NB4 (cell line): ENCODE measurements around the gene ANKS1B.

ENCODE experiments used
- MAX ChIP-seq: IDR thresholded peaks from 2 replicates; pipeline ENCODE4 v1.6.1; 2011; ENCODE audit warnings: low read depth, low read length
- MYC ChIP-seq: IDR thresholded peaks from 2 replicates; pipeline ENCODE4 v1.6.1; 2011; ENCODE audit warnings: low read depth, low read length
- POLR2A ChIP-seq: IDR thresholded peaks from 2 replicates; pipeline ENCODE4 v1.6.1; 2011; ENCODE audit warnings: mild to moderate bottlenecking; ENCODE audit not compliant: insufficient read length; ENCODE audit errors: extremely low read depth
- TF ChIP-seq, protein P1 (sequence below): IDR thresholded peaks from one replicate; pipeline ENCODE4 v1.5.1; 2012; ENCODE audit warnings: low read depth, low read length

DNA sequence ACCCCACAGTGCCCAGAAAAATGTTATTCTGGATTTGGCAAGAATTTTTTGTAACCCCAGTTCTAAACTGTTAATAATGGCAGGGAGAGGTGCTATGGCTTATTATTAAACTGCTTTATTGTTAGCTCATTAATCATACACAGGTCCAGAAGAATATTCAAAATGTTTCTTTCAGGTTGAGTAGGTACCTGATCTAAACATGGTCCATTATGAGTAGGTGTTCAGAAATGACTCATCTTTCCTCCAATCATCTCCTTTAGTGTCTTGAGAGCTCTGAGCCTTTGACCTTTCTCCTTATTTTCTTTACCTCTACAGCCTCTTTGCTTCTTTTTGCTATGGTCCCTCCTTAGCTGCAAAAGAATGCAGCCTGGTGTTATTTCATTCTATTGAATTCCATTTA lies 548.2 kb downstream of the ANKS1B start:
- TF ChIP-seq, protein P1, sequence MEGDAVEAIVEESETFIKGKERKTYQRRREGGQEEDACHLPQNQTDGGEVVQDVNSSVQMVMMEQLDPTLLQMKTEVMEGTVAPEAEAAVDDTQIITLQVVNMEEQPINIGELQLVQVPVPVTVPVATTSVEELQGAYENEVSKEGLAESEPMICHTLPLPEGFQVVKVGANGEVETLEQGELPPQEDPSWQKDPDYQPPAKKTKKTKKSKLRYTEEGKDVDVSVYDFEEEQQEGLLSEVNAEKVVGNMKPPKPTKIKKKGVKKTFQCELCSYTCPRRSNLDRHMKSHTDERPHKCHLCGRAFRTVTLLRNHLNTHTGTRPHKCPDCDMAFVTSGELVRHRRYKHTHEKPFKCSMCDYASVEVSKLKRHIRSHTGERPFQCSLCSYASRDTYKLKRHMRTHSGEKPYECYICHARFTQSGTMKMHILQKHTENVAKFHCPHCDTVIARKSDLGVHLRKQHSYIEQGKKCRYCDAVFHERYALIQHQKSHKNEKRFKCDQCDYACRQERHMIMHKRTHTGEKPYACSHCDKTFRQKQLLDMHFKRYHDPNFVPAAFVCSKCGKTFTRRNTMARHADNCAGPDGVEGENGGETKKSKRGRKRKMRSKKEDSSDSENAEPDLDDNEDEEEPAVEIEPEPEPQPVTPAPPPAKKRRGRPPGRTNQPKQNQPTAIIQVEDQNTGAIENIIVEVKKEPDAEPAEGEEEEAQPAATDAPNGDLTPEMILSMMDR = no peak
- TF ChIP-seq MAX (no peak), POLR2A (no peak), MYC (no peak)
